ENCODE results near the gene SSRP1.
A peak's percentile ranks its signal among the peaks of the same experiment; 100 is the strongest.
"Not testable (repeated sequence)": the region's sequence is repeated elsewhere in the genome, so short reads cannot be mapped to it uniquely, and the experiment has no call there.

Gene SSRP1

GRCh38 chr11:57299150-57299737, 36.4 kb downstream of the SSRP1 start:
- no peak for FAIRE-seq
- no peak for TF ChIP-seq POLR2A (IDR thresholded peaks at IDR 0.05; ENCODE audit: low read depth, low read length)
- no peak for DNase-seq (ENCODE audit: insufficient read length, low spot score)

GRCh38 chr11:57297221-57297620, 38.5 kb downstream of the SSRP1 start:
- no peak for TF ChIP-seq POLR2A (IDR thresholded peaks at IDR 0.05; ENCODE audit: low read depth, low read length)
- DNase-seq (ENCODE audit: insufficient read length, low spot score): no peak
- FAIRE-seq: no peak

GRCh38 chr11:57296205-57296604, 39.5 kb downstream of the SSRP1 start:
- DNase-seq (ENCODE audit: insufficient read length, low spot score); FAIRE-seq: not testable (repeated sequence)

- DNase-seq (ENCODE audit: insufficient read length, low spot score): no peak
- no peak for TF ChIP-seq POLR2A (IDR thresholded peaks at IDR 0.05; ENCODE audit: low read depth, low read length)
- FAIRE-seq: no peak
Measured at GRCh38 chr11:57294225-57295131, 41.2 kb downstream of the SSRP1 start.

- FAIRE-seq (no peak), DNase-seq (ENCODE audit: insufficient read length, low spot score) (no peak)
- TF ChIP-seq POLR2A (IDR thresholded peaks at IDR 0.05; ENCODE audit: low read depth, low read length): no peak
Measured at GRCh38 chr11:57290288-57290687, 45.4 kb downstream of the SSRP1 start.

GRCh38 chr11:57288771-57289579, 46.7 kb downstream of the SSRP1 start:
- FAIRE-seq: no peak
- DNase-seq (ENCODE audit: insufficient read length, low spot score): peak; percentile 38
- TF ChIP-seq POLR2A (IDR thresholded peaks at IDR 0.05; ENCODE audit: low read depth, low read length): no peak

GRCh38 chr11:57287884-57288283, 47.8 kb downstream of the SSRP1 start:
- no peak for TF ChIP-seq POLR2A (IDR thresholded peaks at IDR 0.05; ENCODE audit: low read depth, low read length)
- FAIRE-seq (no peak), DNase-seq (ENCODE audit: insufficient read length, low spot score) (no peak)

- DNase-seq (ENCODE audit: insufficient read length, low spot score): no peak
- TF ChIP-seq POLR2A (IDR thresholded peaks at IDR 0.05; ENCODE audit: low read depth, low read length): no peak
- no peak for FAIRE-seq
Measured at GRCh38 chr11:57283231-57283990, 52.3 kb downstream of the SSRP1 start.

GRCh38 chr11:57281546-57281945, 54.1 kb downstream of the SSRP1 start:
- DNase-seq (ENCODE audit: insufficient read length, low spot score); FAIRE-seq: not testable (repeated sequence)

GRCh38 chr11:57279116-57279515, 56.6 kb downstream of the SSRP1 start:
- FAIRE-seq: no peak
- no peak for TF ChIP-seq POLR2A (IDR thresholded peaks at IDR 0.05; ENCODE audit: low read depth, low read length)
- DNase-seq (ENCODE audit: insufficient read length, low spot score): no peak

GRCh38 chr11:57278721-57279095, 57.0 kb downstream of the SSRP1 start:
- DNase-seq (ENCODE audit: insufficient read length, low spot score) (no peak), FAIRE-seq (no peak)
- no peak for TF ChIP-seq POLR2A (IDR thresholded peaks at IDR 0.05; ENCODE audit: low read depth, low read length)

- TF ChIP-seq POLR2A (IDR thresholded peaks at IDR 0.05; ENCODE audit: low read depth, low read length): no peak
- FAIRE-seq (no peak), DNase-seq (ENCODE audit: insufficient read length, low spot score) (peak; percentile 70)
Measured at GRCh38 chr11:57277845-57278720, 57.6 kb downstream of the SSRP1 start.
